GM19452 (cell line): ENCODE data around the gene LYZ.

Experiments used
- ATAC-seq: cut with Tn5 transposase; IDR thresholded peaks from one replicate; pipeline ENCODE4 v1.9.1; 2021; ENCODE audit not compliant: unreplicated experiment

The LYZ gene

GRCh38 chr12:69383074-69383473 lies 34.9 kb downstream of the LYZ start:
- ATAC-seq: no peak

DNA sequence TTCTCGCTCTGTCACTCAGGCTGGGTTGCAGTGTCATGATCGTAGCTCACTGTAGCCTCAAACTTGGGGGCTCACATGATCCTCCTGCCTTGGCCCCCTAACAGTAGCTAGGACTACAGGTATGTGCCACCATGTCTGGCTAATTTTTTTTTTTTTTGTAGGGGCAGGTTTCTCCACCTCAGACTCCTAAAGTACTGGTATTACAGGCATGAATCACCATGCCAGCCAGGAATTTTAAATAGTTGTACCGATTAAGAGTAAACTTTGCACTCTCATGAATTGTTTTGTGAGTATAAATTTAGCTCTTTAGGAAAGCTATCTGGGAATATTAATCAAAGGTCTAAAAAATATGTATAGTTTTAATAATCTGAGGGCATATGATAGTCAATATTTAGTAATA lies 36.9 kb downstream of the LYZ start:
- no peak for ATAC-seq

GRCh38 chr12:69386921-69387320 lies 38.7 kb downstream of the LYZ start:
- no peak for ATAC-seq

GRCh38 chr12:69388371-69388770 lies 40.2 kb downstream of the LYZ start:
- ATAC-seq: no peak

GRCh38 chr12:69389831-69390230 lies 41.6 kb downstream of the LYZ start:
- ATAC-seq: no peak

DNA sequence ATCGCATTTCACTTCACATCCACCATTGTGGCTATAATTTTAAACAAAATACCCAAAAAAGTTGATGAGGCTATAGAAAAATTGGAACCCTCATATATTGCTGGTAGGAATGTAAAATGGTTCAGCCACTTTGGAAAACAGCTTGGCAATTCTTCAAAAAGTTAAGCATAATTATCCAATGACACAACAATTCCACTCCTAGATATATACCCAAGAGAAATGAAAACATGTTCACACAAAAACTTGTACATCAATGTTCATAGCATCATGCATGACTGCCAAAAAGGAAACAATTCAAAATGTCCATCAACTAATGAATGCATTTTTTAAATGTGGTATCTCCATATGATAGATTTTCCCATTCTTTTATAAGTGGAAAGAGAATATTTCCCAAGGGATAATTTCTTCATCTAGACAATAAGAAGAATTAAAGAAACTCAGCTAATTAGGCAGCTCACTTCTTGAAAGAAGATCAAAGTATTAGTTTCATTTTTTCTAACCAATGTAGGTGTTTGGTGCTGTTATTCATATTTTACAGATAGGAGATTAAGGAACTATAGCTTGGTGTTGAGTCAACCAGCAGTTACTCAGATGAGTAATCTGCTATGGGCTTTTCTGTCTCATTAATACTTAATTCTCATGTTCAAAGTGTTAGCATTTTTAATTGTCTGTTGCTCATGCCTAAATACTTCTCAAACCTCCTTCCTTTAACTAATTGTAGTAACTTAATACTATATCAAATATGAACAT lies 44.2 kb downstream of the LYZ start:
- peak; percentile 61 for ATAC-seq

GRCh38 chr12:69396041-69396440 lies 47.9 kb downstream of the LYZ start:
- ATAC-seq: no peak

DNA sequence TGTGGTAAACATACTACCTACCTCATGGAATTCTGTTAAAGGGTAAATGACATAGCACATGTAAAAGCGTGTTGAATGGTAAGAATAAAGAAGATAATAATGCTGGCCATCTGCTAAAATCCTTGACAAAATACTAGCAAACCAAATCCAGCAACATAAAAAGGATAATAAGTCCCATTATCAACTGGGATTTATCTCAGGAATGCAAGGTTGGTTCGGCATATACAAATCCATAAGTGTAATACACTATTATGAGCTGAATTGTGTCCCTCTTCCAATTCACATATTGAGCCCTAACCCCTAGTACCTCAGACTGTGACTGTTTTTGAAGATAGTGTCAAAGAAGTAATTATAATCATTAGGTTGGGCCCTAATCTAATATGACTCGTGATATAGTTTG lies 48.8 kb downstream of the LYZ start:
- no peak for ATAC-seq

DNA sequence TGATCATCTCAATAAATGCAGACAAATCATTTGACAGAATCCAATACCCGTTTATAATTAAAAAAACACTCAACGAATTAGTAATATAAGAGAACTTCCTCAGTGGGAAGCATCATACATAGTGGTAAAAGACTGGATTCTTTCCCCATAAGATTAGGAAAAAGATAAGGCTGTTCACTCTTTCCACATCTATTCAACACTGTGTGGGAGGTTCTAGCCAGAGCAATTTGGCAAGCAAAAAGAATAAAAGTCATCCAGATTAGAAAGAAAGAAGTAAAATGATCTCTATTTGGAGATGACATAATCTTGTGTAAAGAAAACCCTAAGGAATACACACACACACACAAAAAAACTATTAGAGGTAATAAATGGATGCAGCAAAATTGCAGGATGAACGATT lies 49.8 kb downstream of the LYZ start:
- no peak for ATAC-seq

GRCh38 chr12:69401940-69402339 lies 53.8 kb downstream of the LYZ start:
- no peak for ATAC-seq
